OCI-LY7 (cell line): Measurements from ENCODE around the gene KLHL6. TPM values are rescaled to one million over a fixed set of nuclear protein-coding genes. Genes with fewer than 3 reads are reported as not detected.

Experiments used
- BruUV-seq: library from RNA; stranded (reverse); fragments of 400-500 nt; replicated peaks from 2 replicates; lab custom pipeline; 2021; lab: Mats Ljungman, UMichigan
- CTCF ChIA-PET: fragments of 300-600 bp; sonication (Branson Sonifier 250); formaldehyde crosslinking; loops from one replicate; lab custom pipeline; 2022; ENCODE audit warnings: antibody characterized with exemption; ENCODE audit not compliant: unreplicated experiment; lab: Charles Lee
- POLR2A ChIA-PET: fragments of 300-600 bp; sonication (Branson Sonifier 250); formaldehyde crosslinking; loops from one replicate; lab custom pipeline; 2022; ENCODE audit warnings: antibody characterized with exemption; lab: Charles Lee
- DNase-seq: peaks from one replicate; pipeline ENCODE4 v3.0.0-alpha.2; 2015; ENCODE audit warnings: low spot score
- H2AFZ ChIP-seq: fragments of 200-600 bp; sonication (generic), shearing (Covaris generic); 2 replicates; pipeline ENCODE4 v1.6.1; 2014; ENCODE audit warnings: mild to moderate bottlenecking, antibody characterized with exemption, low read length, moderate library complexity
- H3K27ac ChIP-seq: fragments of 200-600 bp; sonication (generic); 2 replicates; pipeline ENCODE4 v1.5.1; 2014; ENCODE audit warnings: mixed run types, low read depth, mild to moderate bottlenecking, moderate library complexity, low read length, inconsistent platforms; ENCODE audit not compliant: poor library complexity, severe bottlenecking
- H3K36me3 ChIP-seq: fragments of 200-600 bp; sonication (generic); 2 replicates; pipeline ENCODE4 v1.6.1; 2014; ENCODE audit warnings: mild to moderate bottlenecking, antibody characterized with exemption, low read length, moderate library complexity, mixed read lengths; ENCODE audit not compliant: insufficient read depth
- H3K4me1 ChIP-seq: fragments of 200-600 bp; sonication (generic); 2 replicates; pipeline ENCODE4 v1.5.1; 2014; ENCODE audit warnings: mild to moderate bottlenecking, low read length; ENCODE audit not compliant: insufficient read depth, poor library complexity, severe bottlenecking
- H3K4me2 ChIP-seq: fragments of 200-600 bp; sonication (generic); 2 replicates; pipeline ENCODE4 v1.6.1; 2014; ENCODE audit warnings: mild to moderate bottlenecking, low read length
- H3K4me3 ChIP-seq: fragments of 200-600 bp; sonication (generic); 2 replicates; pipeline ENCODE4 v1.5.1; 2014; ENCODE audit warnings: mild to moderate bottlenecking, low read depth, low read length; ENCODE audit not compliant: poor library complexity, severe bottlenecking
- H3K79me2 ChIP-seq: fragments of 200-600 bp; sonication (generic); 2 replicates; pipeline ENCODE4 v1.6.1; 2016; ENCODE audit warnings: low read depth, mild to moderate bottlenecking, low read length, moderate library complexity, mixed read lengths; ENCODE audit not compliant: insufficient read depth
- H3K9me2 ChIP-seq: fragments of 200-600 bp; sonication (generic); 2 replicates; pipeline ENCODE4 v1.6.1; 2016; ENCODE audit warnings: mild to moderate bottlenecking, low read length, mixed read lengths; ENCODE audit not compliant: insufficient read depth
- H3K9me3 ChIP-seq: fragments of 200-600 bp; sonication (generic); 2 replicates; pipeline ENCODE4 v1.6.1; 2014; ENCODE audit warnings: mild to moderate bottlenecking, mixed run types, low read length, mixed read lengths
- H4K20me1 ChIP-seq: fragments of 200-600 bp; sonication (generic); 2 replicates; pipeline ENCODE4 v1.6.1; 2014; ENCODE audit warnings: mild to moderate bottlenecking, antibody characterized with exemption, low read length, moderate library complexity, mixed read lengths; ENCODE audit not compliant: insufficient read depth
- CTCF ChIP-seq: fragments of 200-600 bp; sonication (generic); conservative IDR thresholded peaks from 2 replicates; pipeline ENCODE4 v1.5.1; 2014; ENCODE audit warnings: mild to moderate bottlenecking, antibody characterized with exemption, low read length, moderate library complexity, mixed read lengths
- EZH2phosphoT487 ChIP-seq: fragments of 200-600 bp; sonication (generic); IDR thresholded peaks from 2 replicates; pipeline ENCODE4 v1.6.1; 2018; ENCODE audit warnings: low read depth, borderline replicate concordance, mild to moderate bottlenecking, mixed run types, antibody characterized with exemption, low read length, moderate library complexity, mixed read lengths
- intact Hi-C: fragments of 100-400 bp; cut with micrococcal nuclease; formaldehyde crosslinking; loops from one replicate; pipeline ENCODE4 v1.10.0; 2022; ENCODE audit not compliant: unreplicated experiment
- total RNA-seq, 2 experiments: library from RNA; depleted of rRNA in 1 of 2; stranded (reverse); fragments of >200 nt in 1 of 2; shearing (Covaris generic) in 1 of 2; gene quantifications; 2 replicates each; pipeline ENCODE4 v1.2.3, GENCODE V29; 2014 to 2022

The KLHL6 gene
- total RNA-seq, 2 experiments from 2014 or later: 143 to 169 TPM

- POLR2A ChIA-PET: interaction anchor here (0.6 kb wide), 1 partner anchor 184 kb away, joined by 5 read pairs; no protein-coding TSS in a partner anchor
- Histone ChIP-seq H3K79me2 (no peaks in the 10 kb centered on the region), H3K9me2 (no peaks in the 10 kb centered on the region), H2AFZ (no peak overlapping the region), H3K27ac (no peak overlapping the region), H3K9me3 (no peaks in the 10 kb centered on the region), H3K4me3 (no peak overlapping the region), H3K4me2 (no peak overlapping the region), H3K4me1 (peaks cover 24% of the 10 kb centered on the region), H3K36me3 (no peaks in the 10 kb centered on the region), H4K20me1 (no peaks in the 10 kb centered on the region)
- no peak for DNase-seq
- intact Hi-C loops: no loop called here
- no TSS peak for BruUV-seq
- TF ChIP-seq EZH2phosphoT487 (no peak), CTCF (no peak)
- CTCF ChIA-PET: no interaction called here
Observed at GRCh38 chr3:183464480-183464879, 91.0 kb downstream of the KLHL6 start.

- H3K9me2 ChIP-seq: no peaks in the 10 kb centered on the region
- H2AFZ ChIP-seq: peak overlapping the region; percentile 67; the same call in 1 of the 2 replicates
- no peaks in the 10 kb centered on the region for H3K79me2 ChIP-seq
- DNase-seq: peak; percentile 49
- BruUV-seq: no TSS peak
- no peak for TF ChIP-seq CTCF
- no peak for TF ChIP-seq EZH2phosphoT487
- no peaks in the 10 kb centered on the region for H3K36me3 ChIP-seq
- no peaks in the 10 kb centered on the region for H3K9me3 ChIP-seq
- ChIA-PET POLR2A (interaction anchor here (0.8 to 0.9 kb wide), 2 partner anchors 13 to 355 kb away, joined by 3 read pairs; no protein-coding TSS in a partner anchor), CTCF (no interaction called here)
- H3K4me2 ChIP-seq: no peak overlapping the region
- peaks cover 8% of the 10 kb centered on the region for H3K4me1 ChIP-seq
- H3K4me3 ChIP-seq: no peak overlapping the region
- no peak overlapping the region for H3K27ac ChIP-seq
- intact Hi-C loops: no loop called here
- no peaks in the 10 kb centered on the region for H4K20me1 ChIP-seq
Observed at GRCh38 chr3:183460081-183461055, 95.1 kb downstream of the KLHL6 start.
